Measurements from ENCODE around the gene POLRMT. TPM values are rescaled to one million over a fixed set of nuclear protein-coding genes. Genes with fewer than 3 reads are reported as not detected.

The POLRMT gene
- total RNA-seq, 1 experiment from 2014 or later, result 100 TPM

GRCh38 chr19:658916-659839 lies 25.8 kb upstream of the POLRMT start:
- H3K36me3 ChIP-seq (ENCODE audit: insufficient read depth, low read length, poor library complexity, severe bottlenecking), result peaks cover 6% of the 10 kb centered on the region
- H3K27ac ChIP-seq (ENCODE audit: low read depth, low read length, poor library complexity, severe bottlenecking), result no peak overlapping the region
- ChIA-PET POLR2A (ENCODE audit: low non-redundant PET) (no interaction called here), CTCF (no interaction called here)
- no peaks in the 10 kb centered on the region for H3K27me3 ChIP-seq (replicated peaks; ENCODE audit: insufficient read depth, low read depth, low read length, poor library complexity)
- H3K4me3 ChIP-seq (ENCODE audit: low read depth, low read length, poor library complexity, severe bottlenecking), result no peak overlapping the region
- no peaks in the 10 kb centered on the region for H3K9me3 ChIP-seq (ENCODE audit: low read depth, low read length, poor library complexity, severe bottlenecking)
- intact Hi-C loops (cut with micrococcal nuclease; ENCODE audit: unreplicated experiment), result no loop called here
- DNase-seq (ENCODE audit: low spot score), result no peak
- no peak for TF ChIP-seq CTCF (conservative IDR thresholded peaks at IDR 0.05; ENCODE audit: low read depth, low read length)
- no peak for TF ChIP-seq EZH2 (IDR thresholded peaks at IDR 0.05; ENCODE audit: borderline replicate concordance, low read depth, low read length, poor library complexity, severe bottlenecking)
- H3K4me1 ChIP-seq (ENCODE audit: insufficient read depth, low read length, poor library complexity, severe bottlenecking), result peaks cover 14% of the 10 kb centered on the region
- BruUV-seq (replicated peaks), result no TSS peak

- no peak for DNase-seq (ENCODE audit: low spot score)
- no TSS peak for BruUV-seq (replicated peaks)
- Histone ChIP-seq H3K4me1 (ENCODE audit: insufficient read depth, low read length, poor library complexity, severe bottlenecking) (peaks cover 8% of the 10 kb centered on the region), H3K36me3 (ENCODE audit: insufficient read depth, low read length, poor library complexity, severe bottlenecking) (peaks cover 14% of the 10 kb centered on the region), H3K9me3 (ENCODE audit: low read depth, low read length, poor library complexity, severe bottlenecking) (no peaks in the 10 kb centered on the region), H3K27ac (ENCODE audit: low read depth, low read length, poor library complexity, severe bottlenecking) (no peak overlapping the region), H3K27me3 (replicated peaks; ENCODE audit: insufficient read depth, low read depth, low read length, poor library complexity) (no peaks in the 10 kb centered on the region), H3K4me3 (ENCODE audit: low read depth, low read length, poor library complexity, severe bottlenecking) (no peak overlapping the region)
- ChIA-PET CTCF (no interaction called here), POLR2A (ENCODE audit: low non-redundant PET) (no interaction called here)
- intact Hi-C loops (cut with micrococcal nuclease; ENCODE audit: unreplicated experiment), result no loop called here
- TF ChIP-seq EZH2 (IDR thresholded peaks at IDR 0.05; ENCODE audit: borderline replicate concordance, low read depth, low read length, poor library complexity, severe bottlenecking) (no peak), CTCF (conservative IDR thresholded peaks at IDR 0.05; ENCODE audit: low read depth, low read length) (no peak)
Measured at GRCh38 chr19:658059-658839, 24.9 kb upstream of the POLRMT start.

GRCh38 chr19:657611-658010 lies 24.3 kb upstream of the POLRMT start:
- Histone ChIP-seq H3K9me3 (ENCODE audit: low read depth, low read length, poor library complexity, severe bottlenecking) (no peaks in the 10 kb centered on the region), H3K4me3 (ENCODE audit: low read depth, low read length, poor library complexity, severe bottlenecking) (no peak overlapping the region), H3K27ac (ENCODE audit: low read depth, low read length, poor library complexity, severe bottlenecking) (no peak overlapping the region), H3K27me3 (replicated peaks; ENCODE audit: insufficient read depth, low read depth, low read length, poor library complexity) (no peaks in the 10 kb centered on the region), H3K4me1 (ENCODE audit: insufficient read depth, low read length, poor library complexity, severe bottlenecking) (peaks cover 7% of the 10 kb centered on the region), H3K36me3 (ENCODE audit: insufficient read depth, low read length, poor library complexity, severe bottlenecking) (peaks cover 20% of the 10 kb centered on the region)
- BruUV-seq (replicated peaks), result no TSS peak
- DNase-seq (ENCODE audit: low spot score), result no peak
- ChIA-PET POLR2A (ENCODE audit: low non-redundant PET) (no interaction called here), CTCF (no interaction called here)
- intact Hi-C loops (cut with micrococcal nuclease; ENCODE audit: unreplicated experiment), result no loop called here
- no peak for TF ChIP-seq CTCF (conservative IDR thresholded peaks at IDR 0.05; ENCODE audit: low read depth, low read length)
- TF ChIP-seq EZH2 (IDR thresholded peaks at IDR 0.05; ENCODE audit: borderline replicate concordance, low read depth, low read length, poor library complexity, severe bottlenecking), result no peak
